Measurements from ENCODE around the gene CXorf38. TPM values are rescaled to one million over a fixed set of nuclear protein-coding genes. Genes with fewer than 3 reads are reported as not detected.

Gene CXorf38
- total RNA-seq, 2 experiments from 2014 or later, result 19.5 to 19.8 TPM

DNA sequence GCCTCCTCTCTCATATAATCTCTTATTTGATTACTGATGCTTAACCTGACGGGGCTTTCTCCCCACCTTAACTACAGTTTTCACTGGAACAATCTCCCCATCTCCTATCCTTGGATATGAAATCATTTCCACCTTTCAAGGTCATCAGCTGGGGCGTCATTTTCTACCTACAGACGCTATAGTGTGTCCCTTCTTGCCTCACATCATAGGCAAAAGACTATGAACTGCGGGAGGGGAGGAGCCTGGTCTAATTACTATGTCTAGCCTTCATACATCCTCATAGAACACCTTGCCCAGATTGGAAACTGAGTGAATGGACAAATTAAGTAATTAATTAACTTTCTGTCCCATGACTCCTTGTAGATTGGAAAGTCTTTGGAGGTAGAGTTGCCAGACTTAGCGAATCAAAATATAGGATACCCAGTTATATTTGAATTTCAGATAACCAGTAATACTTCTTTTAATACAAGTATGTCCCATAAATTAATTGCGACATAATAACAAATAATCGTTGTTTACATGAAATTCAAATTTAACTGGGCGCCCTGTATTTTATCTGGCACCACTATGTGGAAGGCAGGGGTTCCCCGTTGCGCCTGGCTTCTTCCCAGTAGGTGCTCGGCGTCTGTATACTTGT lies 67.3 kb downstream of the CXorf38 start:
- no peaks in the 10 kb centered on the region for H3K27me3 Mint-ChIP-seq
- H3K4me1 Mint-ChIP-seq, result peaks cover 21% of the 10 kb centered on the region
- DNase-seq, result no peak
- POLR2A ChIA-PET, result no interaction called here
- CTCF ChIA-PET, result no interaction called here
- peak overlapping the region; percentile 89 for H3K4me3 Mint-ChIP-seq
- no peaks in the 10 kb centered on the region for H3K9me3 Mint-ChIP-seq
- H3K36me3 Mint-ChIP-seq (ENCODE audit: low read depth), result peaks cover 3% of the 10 kb centered on the region
- peak overlapping the region; percentile 96 for H3K27ac Mint-ChIP-seq

DNA sequence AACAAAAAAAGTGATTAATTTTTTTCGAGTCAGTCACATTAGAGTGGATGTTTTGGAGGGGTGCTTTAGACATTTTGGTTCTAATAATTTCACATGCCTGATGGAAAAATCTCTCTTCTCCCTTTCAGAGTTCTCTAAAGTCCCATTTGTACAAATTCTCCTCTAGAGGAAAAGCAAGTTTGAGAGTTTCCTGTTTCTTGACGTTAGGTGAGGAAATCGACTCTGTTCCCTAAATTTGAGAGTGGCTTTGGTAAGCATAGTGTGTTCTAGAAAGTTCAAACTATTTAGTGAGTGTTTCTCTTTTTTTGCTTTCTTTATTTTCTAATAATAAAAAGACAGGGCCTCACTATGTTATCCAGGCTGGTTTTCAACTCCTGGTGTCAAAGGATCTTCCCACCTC lies 68.2 kb downstream of the CXorf38 start:
- Mint-ChIP-seq H3K4me3 (no peak overlapping the region), H3K9me3 (no peaks in the 10 kb centered on the region), H3K27me3 (no peaks in the 10 kb centered on the region), H3K4me1 (peaks cover 21% of the 10 kb centered on the region), H3K27ac (no peak overlapping the region), H3K36me3 (ENCODE audit: low read depth) (peaks cover 3% of the 10 kb centered on the region)
- ChIA-PET POLR2A (no interaction called here), CTCF (no interaction called here)
- DNase-seq, result no peak

DNA sequence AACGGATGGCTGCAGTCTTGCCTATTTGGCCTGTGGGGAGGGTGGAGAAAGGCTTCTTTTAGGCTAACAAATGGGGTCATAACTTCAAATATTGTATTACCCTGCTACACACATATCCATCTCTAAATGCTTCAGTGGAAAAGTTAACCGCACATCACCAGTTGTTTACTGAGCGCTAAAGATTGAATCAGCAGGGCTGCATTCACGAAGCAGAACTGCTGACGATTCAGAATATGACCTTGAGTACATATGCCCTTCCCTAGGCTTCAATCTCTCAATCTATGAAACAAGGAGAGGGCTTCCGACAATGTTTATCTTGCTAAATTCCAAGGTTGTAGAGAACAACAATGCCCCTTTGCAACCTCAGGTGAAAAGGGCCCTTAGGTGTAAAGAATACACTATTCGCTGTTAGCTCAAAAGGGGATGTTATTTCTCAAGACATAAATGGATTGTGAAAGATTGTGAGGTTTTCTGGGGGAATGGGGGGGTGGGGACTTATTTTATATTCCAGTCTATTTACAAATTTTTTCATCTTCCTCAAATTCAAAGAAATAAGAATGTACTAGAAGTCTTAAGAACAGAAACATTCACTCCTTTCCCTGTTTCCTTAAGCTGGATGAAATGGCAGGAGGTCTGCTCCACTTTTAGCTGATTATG lies 69.2 kb downstream of the CXorf38 start:
- H3K27ac Mint-ChIP-seq, result no peak overlapping the region
- POLR2A ChIA-PET, result no interaction called here
- no peaks in the 10 kb centered on the region for H3K9me3 Mint-ChIP-seq
- no peaks in the 10 kb centered on the region for H3K27me3 Mint-ChIP-seq
- H3K4me3 Mint-ChIP-seq, result no peak overlapping the region
- no peak for DNase-seq
- CTCF ChIA-PET, result interaction anchor here (0.7 kb wide), 1 partner anchor 44 kb away, joined by 3 read pairs; no protein-coding TSS in a partner anchor
- no peaks in the 10 kb centered on the region for H3K36me3 Mint-ChIP-seq (ENCODE audit: low read depth)
- H3K4me1 Mint-ChIP-seq, result peaks cover 15% of the 10 kb centered on the region

Other genes starting within 250 kb of the CXorf38 start
- 10 to 100 TPM; 72.3 to 76.5 TPM for gene ATP6AP2, start 66.6 kb downstream of the CXorf38 start, total RNA-seq
- gene MPC1L, start 24.1 kb downstream of the CXorf38 start, total RNA-seq, result not detected
- 10 to 100 TPM; 41.7 to 55.8 TPM for gene MED14, start 88.0 kb upstream of the CXorf38 start, total RNA-seq

All from activated CD4-positive, alpha-beta T cell treated with anti-CD3 and anti-CD28 coated beads, Interleukin-2, amount 10 ng/mL, durations not matched to agents 7 days and 5 days (primary cell).